Neural progenitor cell (in vitro differentiated cells): ENCODE measurements around the gene CCSER2.

Source experiments
- EZH2 ChIP-seq: fragments of 200-600 bp; sonication (generic); IDR thresholded peaks from 2 replicates; pipeline ENCODE4 v1.6.1; 2017; ENCODE audit warnings: antibody characterized with exemption, mild to moderate bottlenecking, moderate library complexity
- EZH2phosphoT487 ChIP-seq: fragments of 200-600 bp; sonication (generic); IDR thresholded peaks from 2 replicates; pipeline ENCODE4 v1.6.1; 2017; ENCODE audit warnings: antibody characterized with exemption
- TF ChIP-seq, protein P1 (sequence below): fragments of 200-600 bp; sonication (generic); IDR thresholded peaks from 2 replicates; pipeline ENCODE4 v1.5.1; 2017; ENCODE audit warnings: antibody characterized with exemption, mild to moderate bottlenecking

DNA sequence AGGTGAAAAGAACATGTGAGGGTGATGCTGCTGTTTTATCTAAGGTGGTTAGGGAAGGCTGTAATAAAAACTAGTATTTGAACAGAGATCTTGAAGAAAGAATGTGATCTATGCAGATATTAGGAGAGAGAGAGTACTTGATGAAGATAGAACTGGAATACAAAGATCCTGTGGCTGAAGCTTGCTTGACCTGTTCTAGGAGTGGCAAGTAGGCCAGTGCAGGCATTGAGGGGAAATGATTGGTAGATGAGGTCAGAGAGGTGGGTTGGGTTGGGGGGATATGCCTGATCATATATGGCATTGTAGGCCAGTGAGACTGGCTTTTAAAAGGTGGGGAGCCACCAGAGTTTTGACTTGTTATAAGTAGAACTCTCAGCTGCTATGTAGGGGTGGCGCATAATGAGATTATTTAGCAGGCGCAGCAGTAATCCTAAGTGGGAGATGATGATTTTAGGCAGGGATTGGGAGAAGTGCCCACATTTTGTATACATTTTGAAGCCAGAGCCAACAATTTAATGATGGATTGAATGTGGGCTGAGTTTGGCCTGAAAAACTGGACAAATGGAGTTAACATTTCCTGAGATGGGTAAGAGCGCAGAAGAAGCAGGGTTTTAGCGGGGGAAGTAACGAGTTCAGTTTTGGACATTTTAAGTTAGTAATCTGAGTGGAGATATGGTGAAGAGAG lies 8.2 kb downstream of the CCSER2 start:
- TF ChIP-seq, protein P1, sequence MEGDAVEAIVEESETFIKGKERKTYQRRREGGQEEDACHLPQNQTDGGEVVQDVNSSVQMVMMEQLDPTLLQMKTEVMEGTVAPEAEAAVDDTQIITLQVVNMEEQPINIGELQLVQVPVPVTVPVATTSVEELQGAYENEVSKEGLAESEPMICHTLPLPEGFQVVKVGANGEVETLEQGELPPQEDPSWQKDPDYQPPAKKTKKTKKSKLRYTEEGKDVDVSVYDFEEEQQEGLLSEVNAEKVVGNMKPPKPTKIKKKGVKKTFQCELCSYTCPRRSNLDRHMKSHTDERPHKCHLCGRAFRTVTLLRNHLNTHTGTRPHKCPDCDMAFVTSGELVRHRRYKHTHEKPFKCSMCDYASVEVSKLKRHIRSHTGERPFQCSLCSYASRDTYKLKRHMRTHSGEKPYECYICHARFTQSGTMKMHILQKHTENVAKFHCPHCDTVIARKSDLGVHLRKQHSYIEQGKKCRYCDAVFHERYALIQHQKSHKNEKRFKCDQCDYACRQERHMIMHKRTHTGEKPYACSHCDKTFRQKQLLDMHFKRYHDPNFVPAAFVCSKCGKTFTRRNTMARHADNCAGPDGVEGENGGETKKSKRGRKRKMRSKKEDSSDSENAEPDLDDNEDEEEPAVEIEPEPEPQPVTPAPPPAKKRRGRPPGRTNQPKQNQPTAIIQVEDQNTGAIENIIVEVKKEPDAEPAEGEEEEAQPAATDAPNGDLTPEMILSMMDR: no peak
- no peak for TF ChIP-seq EZH2
- no peak for TF ChIP-seq EZH2phosphoT487
